ENCODE results near the gene CD44.

Gene CD44

DNA sequence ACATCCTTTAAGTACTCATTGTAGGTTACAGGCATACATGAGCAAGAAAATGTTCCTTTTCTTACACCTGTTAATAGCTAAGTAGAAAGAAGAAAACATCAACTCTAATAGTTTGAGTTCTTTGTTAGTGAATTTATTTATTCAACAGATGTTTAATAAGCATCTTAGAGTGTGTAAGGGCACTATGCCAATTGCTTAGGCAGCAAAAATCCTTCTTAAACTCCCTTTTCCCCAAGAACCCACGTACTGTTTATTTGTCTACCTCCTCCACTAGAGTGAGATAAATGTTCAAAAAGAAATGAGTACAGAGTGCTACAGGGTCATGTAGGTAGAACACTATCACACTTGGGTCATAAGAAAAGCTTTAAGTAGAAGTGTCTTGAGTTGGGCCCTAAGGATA, 131.4 kb downstream of the CD44 start:
- DNase-seq = no peak

DNA sequence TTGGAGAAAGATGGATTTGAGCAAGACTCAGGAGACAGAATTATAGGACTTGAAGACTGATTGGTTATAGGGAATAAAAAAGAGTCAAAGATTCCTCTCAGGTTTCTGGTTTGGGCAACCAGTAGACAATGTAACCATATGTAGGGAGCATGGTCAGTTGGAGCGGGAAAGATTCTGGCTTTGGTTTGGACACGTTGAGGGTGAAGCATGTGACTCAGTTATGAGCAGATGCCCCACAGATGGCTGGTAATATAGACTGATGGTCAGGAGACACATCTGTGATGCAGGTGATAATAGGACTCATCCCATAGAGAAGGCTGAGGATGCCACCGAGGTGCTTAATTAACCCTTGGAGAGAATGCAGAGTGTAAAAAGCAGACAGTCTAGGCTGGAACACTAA, 132.1 kb downstream of the CD44 start:
- no peak for DNase-seq

DNA sequence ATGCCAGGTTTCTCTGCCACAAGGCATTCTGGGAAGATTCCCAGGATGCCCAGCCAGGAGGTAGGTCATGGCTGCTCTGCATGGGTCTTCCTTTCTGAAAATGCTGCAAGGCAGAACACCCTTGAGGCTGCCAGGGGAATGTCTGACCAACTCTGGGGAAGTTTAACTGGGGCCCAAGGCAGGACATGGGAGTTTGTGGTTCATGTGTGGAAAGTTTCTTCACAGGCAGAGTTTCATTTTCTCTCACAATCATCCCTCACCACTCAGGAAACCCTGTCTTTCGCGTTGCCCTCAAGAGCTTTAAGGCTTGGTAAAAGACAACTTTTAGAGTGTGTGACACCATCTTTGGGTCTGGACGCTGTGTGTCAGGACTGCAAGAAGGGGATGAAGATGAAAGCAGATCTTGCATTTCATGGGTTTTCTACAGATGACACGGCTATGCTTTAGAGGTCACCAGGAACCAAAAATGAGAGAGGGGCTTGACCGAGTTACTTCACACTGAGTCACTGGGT, 133.5 kb downstream of the CD44 start:
- DNase-seq = peak; percentile 70

DNA sequence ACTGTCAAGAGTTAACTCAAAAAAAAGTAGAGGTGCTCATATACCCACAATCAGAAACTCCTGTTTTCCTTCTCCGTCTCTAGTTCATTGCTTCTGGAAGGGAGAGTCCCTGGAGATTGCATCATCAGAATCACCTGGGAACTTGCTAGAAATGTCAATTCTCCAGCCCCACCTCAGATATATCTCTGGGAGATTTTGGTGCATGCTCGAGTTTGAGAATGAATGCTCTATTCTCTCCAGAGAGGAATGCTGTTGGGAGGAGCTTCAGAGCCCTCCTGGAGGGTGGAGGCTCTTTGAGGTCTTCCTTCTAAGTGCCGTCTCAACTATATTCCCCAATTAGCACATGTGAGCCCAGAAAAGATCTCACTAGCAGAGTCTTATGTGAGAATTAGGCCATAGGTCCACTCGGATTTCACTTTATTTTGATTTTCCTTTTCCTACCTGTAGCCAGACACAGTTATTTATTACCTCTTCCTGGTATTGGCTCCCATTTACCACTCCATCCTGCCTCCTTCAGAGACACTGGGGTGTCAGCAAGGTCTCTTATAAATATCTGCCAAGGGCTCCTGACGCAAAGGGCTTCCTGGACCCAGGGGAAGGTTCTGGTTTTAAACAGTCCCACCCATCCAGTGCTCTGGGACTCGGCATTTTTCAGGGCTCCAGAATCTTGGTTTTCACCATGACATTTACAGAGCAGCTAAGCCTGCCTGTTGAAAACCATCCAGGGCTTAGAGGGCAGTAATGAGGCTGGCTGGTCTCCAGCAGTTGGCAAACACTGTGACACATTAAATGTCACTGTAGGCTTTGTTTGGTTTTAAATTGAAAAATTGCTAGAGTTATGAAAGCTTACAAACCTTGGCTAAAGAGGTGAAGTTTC, 136.2 kb downstream of the CD44 start:
- DNase-seq = no peak

DNA sequence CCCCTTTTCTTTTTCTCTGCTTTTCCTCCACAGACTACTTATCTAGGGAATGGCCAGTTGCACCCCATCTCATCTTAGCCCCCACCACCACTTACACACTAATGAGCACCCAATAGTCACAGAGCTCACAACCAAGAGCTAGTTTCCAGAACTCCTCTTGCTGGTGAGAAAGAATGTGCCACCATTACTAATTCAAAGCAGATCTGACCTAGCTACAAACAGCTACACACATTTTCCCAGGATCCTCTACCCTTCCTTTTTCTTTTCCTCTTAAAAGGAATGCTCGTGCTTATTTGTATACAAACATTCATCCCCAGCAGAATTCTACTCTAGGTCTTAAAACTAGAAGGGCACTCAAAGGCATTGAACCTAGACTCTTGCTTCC, 136.8 kb downstream of the CD44 start:
- no peak for DNase-seq

DNA sequence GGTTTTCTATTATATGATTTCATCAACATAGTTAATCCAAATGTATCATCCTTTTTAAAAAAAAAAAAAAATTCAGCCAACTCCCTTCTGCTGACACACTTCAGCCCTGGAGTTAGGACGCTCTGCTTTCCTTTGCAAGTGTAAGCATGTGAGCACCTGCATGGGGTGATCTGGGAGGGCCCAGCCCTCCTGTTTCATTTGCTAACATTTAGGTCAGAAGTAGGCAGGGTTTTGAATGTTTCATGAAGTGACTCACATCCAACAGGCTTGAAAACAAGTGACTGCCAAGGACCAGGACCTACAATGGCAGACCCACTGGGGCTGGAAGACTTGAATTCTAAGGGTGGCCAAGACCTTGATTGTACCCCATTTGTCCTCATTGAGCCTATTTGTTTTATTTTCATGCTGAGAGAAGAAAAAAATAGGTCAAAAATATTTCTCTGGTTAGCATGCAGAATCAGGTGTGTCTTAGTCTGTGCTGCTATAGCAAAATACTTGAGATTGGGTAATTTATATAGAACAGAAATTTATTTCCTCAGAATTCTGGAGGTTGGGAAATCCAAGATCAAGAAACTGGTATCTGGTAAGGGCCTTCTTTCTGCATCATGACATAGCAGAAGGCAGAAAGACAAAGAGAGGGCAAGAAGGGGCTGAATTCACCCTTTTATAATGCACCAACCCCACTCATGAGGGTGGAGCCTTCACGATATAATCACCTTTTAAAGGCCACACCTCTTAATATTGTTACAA, 137.6 kb downstream of the CD44 start:
- DNase-seq = no peak

DNA sequence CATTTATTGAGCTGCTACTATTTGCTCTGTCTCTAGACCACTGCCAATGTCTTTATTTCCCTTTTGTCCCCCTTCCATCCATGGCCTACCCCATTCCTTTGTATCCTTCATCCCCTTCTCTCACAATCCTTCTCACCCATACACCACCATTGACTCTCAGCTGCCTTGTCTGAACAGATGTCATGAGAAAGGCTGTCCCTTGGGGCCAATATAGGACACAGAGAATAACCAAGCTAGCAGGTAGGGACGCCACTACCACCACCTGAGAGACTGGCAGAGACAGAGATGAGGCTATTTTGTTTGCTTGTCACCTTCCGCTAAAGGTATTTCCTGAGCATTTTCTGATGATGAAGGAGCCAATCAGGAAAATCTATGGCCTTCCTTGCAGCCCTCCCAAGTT, 138.9 kb downstream of the CD44 start:
- DNase-seq = no peak

DNA sequence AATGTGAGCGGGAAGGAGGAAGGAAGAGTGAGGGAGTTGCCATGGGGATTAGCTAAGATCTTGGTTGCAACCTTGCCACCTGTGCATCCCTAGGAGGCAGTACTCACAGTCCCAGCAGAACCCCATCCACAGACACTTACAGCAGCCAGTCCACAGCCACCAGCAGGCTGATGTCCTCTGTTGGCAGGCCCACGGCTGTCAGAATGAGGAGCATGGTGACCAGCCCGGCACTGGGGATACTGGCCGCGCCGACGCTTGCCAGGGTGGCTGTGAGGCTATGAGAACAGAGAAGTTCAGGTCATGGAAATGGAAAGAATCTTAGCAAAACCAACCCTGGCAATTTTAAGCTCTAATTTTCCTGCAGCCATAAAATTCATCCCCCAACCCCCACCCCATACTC, 141.8 kb downstream of the CD44 start:
- no peak for DNase-seq

DNA sequence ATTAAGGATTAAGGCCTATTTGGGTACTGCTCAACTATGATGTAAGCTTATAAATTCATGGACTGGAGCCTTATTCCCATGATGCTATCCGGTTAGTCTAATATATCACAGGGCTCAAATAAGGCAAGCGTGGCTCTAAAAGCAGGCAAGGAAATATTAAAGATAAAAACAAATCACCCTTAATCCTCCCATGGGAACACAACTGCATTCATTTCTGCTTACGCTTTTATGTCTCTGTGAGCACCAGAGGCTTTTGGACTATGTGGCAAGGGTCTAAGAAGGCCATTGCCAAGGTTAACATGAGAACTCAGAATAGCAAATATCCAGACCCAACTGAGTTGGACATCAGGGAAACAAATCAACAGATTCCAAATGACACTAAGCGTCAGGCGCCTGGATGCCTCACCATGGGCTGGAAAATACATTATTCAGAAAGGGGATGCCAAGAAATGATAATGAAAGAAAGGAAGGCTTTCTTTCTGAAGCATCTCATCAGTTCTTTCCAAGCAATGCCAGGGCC, 142.3 kb downstream of the CD44 start:
- DNase-seq = no peak

Data from activated effector memory CD4-positive, alpha-beta T cell treated with anti-CD3 and anti-CD28 coated beads, Interleukin-2, amount 50 U/mL, for 16 hours (primary cell).